Erythroblast (primary cell): Measurements from ENCODE around the gene GCNA.

ENCODE experiments used
- GATA1 ChIP-seq: IDR thresholded peaks from 2 replicates; pipeline ENCODE4 v1.6.1; 2011; ENCODE audit warnings: low read depth, mild to moderate bottlenecking, control low read depth, low read length, moderate library complexity
- POLR2A ChIP-seq: IDR thresholded peaks from 2 replicates; pipeline ENCODE4 v1.6.1; 2011; ENCODE audit warnings: mild to moderate bottlenecking, low read length

DNA sequence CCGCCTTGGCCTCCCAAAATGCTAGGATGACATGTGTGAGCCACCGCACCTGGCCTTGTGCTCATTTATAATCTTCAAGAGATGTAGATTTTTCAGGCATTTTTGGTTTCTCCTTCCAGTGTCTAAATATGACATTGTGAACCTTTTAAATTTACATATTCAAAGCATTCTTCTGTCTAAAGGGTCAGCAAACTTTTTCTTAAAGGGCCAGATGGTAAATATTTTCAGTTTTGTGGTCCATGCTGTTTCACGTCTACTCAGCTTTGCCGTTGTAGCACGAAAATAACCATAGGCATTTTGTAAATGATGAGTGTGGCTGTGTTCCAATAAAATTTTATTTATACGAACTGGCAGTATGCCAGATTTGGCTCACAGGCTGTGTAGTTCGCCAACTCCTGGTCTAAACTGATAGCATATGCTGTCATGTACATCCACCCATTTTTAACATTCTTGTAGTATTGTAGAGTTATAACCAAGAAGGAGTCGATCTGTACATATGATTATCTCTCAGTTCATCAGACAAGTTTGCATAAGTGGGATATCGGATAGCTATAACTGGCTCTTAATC, 12.7 kb upstream of the GCNA start:
- TF ChIP-seq POLR2A (no peak), GATA1 (no peak)
